Stimulated activated effector memory CD8-positive, alpha-beta T cell treated with anti-CD3 and anti-CD28 coated beads, Interleukin-12 subunit alpha, Interleukin-12 subunit beta, amount 100 ng/mL, for 72 hours (primary cell): ENCODE results near the gene FRY.
A peak's percentile ranks its signal among the peaks of the same experiment; 100 is the strongest.

ENCODE experiments used
- ATAC-seq: fragments of 150-1000 bp; cut with Tn5 transposase; 2 replicates; pipeline ENCODE4 v1.10.0; 2021
- DNase-seq, 2 donors: peaks; one replicate each; pipeline ENCODE4 v3.0.0; 2021 to 2022; ENCODE audit warnings: low spot score in 2 of 2
- H3K27ac Mint-ChIP-seq: one replicate; pipeline ENCODE4 v1.8.0; 2022; ENCODE audit warnings: mild to moderate bottlenecking, mixed read lengths
- H3K36me3 Mint-ChIP-seq: one replicate; pipeline ENCODE4 v1.8.0; 2022; ENCODE audit warnings: mild to moderate bottlenecking, mixed read lengths
- H3K4me1 Mint-ChIP-seq: one replicate; pipeline ENCODE4 v1.8.0; 2022; ENCODE audit warnings: mixed read lengths
- H3K4me3 Mint-ChIP-seq: one replicate; pipeline ENCODE4 v1.8.0; 2022; ENCODE audit warnings: mild to moderate bottlenecking, mixed read lengths
- H3K9me3 Mint-ChIP-seq: one replicate; pipeline ENCODE4 v1.8.0; 2022; ENCODE audit warnings: mixed read lengths

FRY gene

DNA sequence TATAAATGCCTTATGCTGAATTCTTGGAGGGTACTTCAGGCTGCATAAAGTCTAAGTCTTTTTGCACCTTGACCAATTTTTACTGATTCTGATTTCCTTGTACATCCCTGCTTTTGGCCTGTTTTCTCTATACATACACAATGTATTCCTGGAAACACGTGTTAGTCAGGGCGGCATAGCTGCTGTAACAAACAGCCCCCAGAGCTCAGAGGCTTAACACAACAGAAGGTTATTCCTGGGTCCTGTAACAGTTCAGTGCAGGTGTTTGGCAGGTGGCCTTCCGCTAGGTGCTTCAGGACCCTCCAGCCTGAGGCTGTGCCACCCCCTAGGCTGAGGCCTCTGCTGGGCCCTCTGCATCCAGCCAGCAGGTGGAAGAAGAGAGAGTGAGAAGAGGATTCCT, 200.7 kb downstream of the FRY start:
- Mint-ChIP-seq H3K4me1 (no peaks in the 10 kb centered on the region), H3K4me3 (no peak overlapping the region), H3K9me3 (no peaks in the 10 kb centered on the region), H3K36me3 (no peaks in the 10 kb centered on the region), H3K27ac (no peak overlapping the region)
- DNase-seq: no peak
- ATAC-seq: no peak

DNA sequence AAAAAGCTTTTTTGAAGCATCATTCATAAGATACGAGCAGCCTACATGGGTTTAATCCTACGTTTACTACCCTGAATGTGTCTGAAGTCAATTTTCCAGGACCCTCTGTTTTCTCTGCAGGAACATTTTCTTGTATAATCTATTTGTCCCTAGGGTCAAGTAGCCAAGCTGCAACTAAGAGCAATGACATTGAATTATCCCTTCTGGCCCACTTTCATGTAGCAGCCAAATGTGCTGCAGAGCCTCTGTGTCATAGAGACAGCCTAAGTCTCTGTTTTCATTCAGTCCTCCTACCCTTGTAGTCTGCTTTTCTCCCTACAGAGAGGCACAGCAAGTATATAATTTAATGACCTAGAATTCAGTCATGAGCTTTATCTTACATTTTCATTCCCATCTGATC, 201.5 kb downstream of the FRY start:
- no peaks in the 10 kb centered on the region for H3K9me3 Mint-ChIP-seq
- no peak overlapping the region for H3K27ac Mint-ChIP-seq
- ATAC-seq: no peak

DNA sequence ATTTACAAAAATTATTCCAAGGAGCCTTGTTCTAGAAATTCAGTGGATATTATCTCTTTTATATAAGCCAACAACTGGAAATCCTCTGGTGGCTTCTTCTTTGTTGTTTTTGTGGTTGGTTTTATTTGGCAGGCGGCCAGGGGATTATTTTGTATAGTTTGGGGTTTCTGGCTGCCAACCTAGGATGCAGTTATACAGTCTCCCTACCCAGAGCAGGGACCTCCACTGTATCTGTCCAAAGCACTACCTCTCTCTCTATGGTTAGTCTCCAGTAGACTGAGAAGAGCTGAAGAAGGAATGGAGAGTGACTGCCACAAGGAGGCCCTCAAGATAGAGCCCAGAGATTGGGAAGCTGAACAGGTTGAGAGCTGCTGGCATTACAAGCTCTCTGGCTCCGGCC, 203.3 kb downstream of the FRY start:
- no peak for DNase-seq

More for the DNA sequence above, 201.5 kb downstream of the FRY start:
- no peak for DNase-seq
- Mint-ChIP-seq H3K4me1 (no peaks in the 10 kb centered on the region), H3K4me3 (no peak overlapping the region), H3K36me3 (no peaks in the 10 kb centered on the region)

GRCh38 chr13:32237681-32238080, 206.1 kb downstream of the FRY start:
- Mint-ChIP-seq H3K9me3 (no peaks in the 10 kb centered on the region), H3K4me1 (no peaks in the 10 kb centered on the region), H3K4me3 (no peak overlapping the region), H3K36me3 (no peaks in the 10 kb centered on the region), H3K27ac (no peak overlapping the region)
- ATAC-seq (no peak), DNase-seq (no peak)

More for the DNA sequence above, 203.3 kb downstream of the FRY start:
- Mint-ChIP-seq H3K36me3 (no peaks in the 10 kb centered on the region), H3K4me1 (no peaks in the 10 kb centered on the region), H3K9me3 (no peaks in the 10 kb centered on the region), H3K27ac (peak overlapping the region; percentile 26), H3K4me3 (no peak overlapping the region)
- ATAC-seq: peak; percentile 48

GRCh38 chr13:32243695-32244094, 212.1 kb downstream of the FRY start:
- ATAC-seq (no peak), DNase-seq (no peak)
- Mint-ChIP-seq H3K36me3 (no peaks in the 10 kb centered on the region), H3K4me1 (no peaks in the 10 kb centered on the region), H3K4me3 (no peak overlapping the region), H3K9me3 (no peaks in the 10 kb centered on the region), H3K27ac (no peak overlapping the region)

- no peaks in the 10 kb centered on the region for H3K9me3 Mint-ChIP-seq
- no peaks in the 10 kb centered on the region for H3K4me1 Mint-ChIP-seq
- no peaks in the 10 kb centered on the region for H3K36me3 Mint-ChIP-seq
- no peak overlapping the region for H3K4me3 Mint-ChIP-seq
- no peak for ATAC-seq
- DNase-seq: no peak
- H3K27ac Mint-ChIP-seq: no peak overlapping the region
Observed at GRCh38 chr13:32245555-32245954, 214.0 kb downstream of the FRY start.

DNA sequence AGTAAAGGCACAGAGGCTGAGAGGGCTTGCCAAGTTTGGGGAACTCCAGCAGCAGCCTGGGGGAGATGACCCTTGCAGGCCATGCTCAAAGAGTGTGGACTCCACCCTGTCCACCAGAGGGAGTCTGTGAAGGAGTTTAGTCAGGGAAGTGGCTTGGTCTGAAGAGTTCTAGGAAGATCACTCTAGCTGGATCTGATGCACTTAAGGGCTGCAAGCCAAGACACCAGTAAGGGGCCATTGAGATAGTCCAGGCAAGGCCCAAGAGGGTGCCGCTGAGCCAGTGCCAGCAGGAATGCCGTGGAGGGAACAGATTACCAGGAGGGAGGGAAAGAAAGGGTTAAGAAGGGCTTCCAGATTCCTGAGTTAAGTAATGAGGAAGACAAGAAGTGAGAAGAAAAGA, 214.9 kb downstream of the FRY start:
- peak; percentile 90 for ATAC-seq
- peak; percentile 21 to 59 for DNase-seq
- Mint-ChIP-seq H3K9me3 (no peaks in the 10 kb centered on the region), H3K27ac (no peak overlapping the region), H3K4me3 (no peak overlapping the region), H3K36me3 (no peaks in the 10 kb centered on the region), H3K4me1 (no peaks in the 10 kb centered on the region)

GRCh38 chr13:32247887-32248286, 216.3 kb downstream of the FRY start:
- no peak overlapping the region for H3K27ac Mint-ChIP-seq
- no peaks in the 10 kb centered on the region for H3K36me3 Mint-ChIP-seq

DNA sequence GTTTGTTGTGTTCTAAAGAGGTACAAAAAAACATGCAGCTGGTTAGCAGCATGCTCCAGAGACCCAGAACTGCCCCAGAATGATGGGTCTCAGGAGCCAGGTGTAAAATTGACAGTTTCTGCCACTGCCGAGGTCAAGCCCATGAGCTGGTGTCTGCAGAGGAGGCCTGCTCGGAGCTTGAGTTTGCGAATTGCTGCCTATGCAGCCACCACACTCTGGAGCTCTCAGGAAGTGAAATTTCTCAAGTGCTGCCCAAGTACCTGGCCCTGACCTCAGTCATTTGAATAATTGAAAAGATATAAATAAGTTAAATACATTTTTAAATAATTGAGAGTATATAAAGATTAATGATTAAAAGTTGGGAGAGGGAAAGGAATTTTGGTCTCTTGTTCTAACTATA, 217.2 kb downstream of the FRY start:
- Mint-ChIP-seq H3K9me3 (no peaks in the 10 kb centered on the region), H3K36me3 (peaks cover 2% of the 10 kb centered on the region), H3K27ac (no peak overlapping the region), H3K4me3 (no peak overlapping the region), H3K4me1 (no peaks in the 10 kb centered on the region)
- no peak for DNase-seq
- no peak for ATAC-seq

More at GRCh38 chr13:32247887-32248286, 216.3 kb downstream of the FRY start:
- DNase-seq: no peak
- no peak for ATAC-seq
- no peak overlapping the region for H3K4me3 Mint-ChIP-seq
- H3K9me3 Mint-ChIP-seq: no peaks in the 10 kb centered on the region
- H3K4me1 Mint-ChIP-seq: no peaks in the 10 kb centered on the region

DNA sequence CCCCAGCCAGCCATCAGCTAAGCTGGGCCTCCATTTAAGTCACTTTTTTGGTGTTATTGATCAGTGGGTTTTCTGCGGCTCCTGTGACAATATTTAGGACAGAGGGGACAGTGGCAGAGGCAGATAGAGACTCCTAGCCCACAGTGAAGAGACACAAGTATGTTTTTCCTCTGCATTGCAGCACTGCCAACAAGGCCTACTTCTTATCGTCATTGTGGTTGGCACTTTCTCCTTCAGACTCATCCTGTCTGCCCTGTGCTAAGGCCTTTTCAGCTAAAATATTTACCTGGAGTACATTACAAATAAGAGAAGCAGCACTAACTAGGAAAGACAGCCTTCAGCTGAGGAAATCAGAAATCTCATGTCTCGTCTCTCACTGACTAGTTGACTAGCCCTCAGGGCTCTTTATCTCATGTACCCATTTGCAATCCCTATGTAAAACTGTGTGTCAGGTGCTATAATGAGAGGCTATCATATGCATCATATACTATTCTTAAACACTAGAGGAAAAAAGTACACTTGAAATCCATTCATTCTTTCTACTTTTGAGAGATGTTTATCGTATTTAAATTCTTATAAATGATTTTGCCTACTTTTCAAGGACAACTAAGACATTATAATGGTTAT, 221.4 kb downstream of the FRY start:
- H3K9me3 Mint-ChIP-seq: no peaks in the 10 kb centered on the region
- no peak overlapping the region for H3K4me3 Mint-ChIP-seq
- ATAC-seq: peak; percentile 72
- H3K27ac Mint-ChIP-seq: no peak overlapping the region
- peaks cover 5% of the 10 kb centered on the region for H3K36me3 Mint-ChIP-seq
- DNase-seq: no peak
- H3K4me1 Mint-ChIP-seq: no peaks in the 10 kb centered on the region

DNA sequence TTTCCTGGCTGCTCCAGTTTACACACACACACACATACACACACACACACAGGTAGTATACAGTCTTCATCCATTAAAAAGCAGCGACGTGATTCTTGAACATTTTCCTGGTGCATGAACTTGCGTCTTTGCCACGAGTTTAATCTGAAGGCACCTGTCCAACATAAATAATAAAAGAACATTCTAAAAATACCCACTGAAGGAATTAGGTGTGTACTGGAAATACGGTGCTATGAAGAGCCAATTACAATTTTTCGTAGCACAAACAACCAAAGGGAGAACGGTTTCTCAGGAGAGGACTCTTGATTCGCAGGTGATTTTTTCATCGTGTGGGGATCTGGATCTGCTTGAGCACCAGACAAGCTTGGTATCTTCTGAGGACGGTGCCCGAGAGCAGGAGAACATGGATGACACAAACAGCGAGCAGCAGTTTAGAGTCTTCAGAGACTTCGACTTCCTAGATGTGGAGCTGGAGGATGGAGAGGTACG, 222.4 kb downstream of the FRY start:
- Mint-ChIP-seq H3K4me1 (no peaks in the 10 kb centered on the region), H3K36me3 (peaks cover 5% of the 10 kb centered on the region), H3K27ac (no peak overlapping the region), H3K9me3 (no peaks in the 10 kb centered on the region), H3K4me3 (no peak overlapping the region)
- ATAC-seq (no peak), DNase-seq (no peak)

DNA sequence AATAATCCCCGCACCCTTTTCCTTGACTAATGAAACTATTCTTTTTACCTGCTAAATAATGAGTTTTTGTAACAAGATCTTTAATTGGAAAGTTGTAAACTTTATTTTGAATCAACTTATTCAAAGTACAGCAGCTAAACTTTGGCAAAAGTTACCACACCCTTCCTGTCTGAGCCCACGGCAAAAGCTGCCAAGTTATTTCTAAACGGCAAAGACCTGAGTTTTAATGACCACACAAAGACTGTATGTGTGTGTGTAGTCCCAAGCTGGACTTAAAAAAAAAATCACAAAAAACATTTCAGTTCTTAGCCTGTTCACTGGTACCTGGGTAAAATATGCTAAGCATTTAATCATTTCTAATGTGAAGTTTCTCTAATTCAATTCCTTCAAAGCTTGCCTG, 222.8 kb downstream of the FRY start:
- ATAC-seq: no peak
- Mint-ChIP-seq H3K9me3 (no peaks in the 10 kb centered on the region), H3K27ac (no peak overlapping the region), H3K36me3 (peaks cover 5% of the 10 kb centered on the region), H3K4me1 (no peaks in the 10 kb centered on the region), H3K4me3 (no peak overlapping the region)
- DNase-seq: no peak

- H3K4me1 Mint-ChIP-seq: no peaks in the 10 kb centered on the region
- peaks cover 5% of the 10 kb centered on the region for H3K36me3 Mint-ChIP-seq
- DNase-seq: no peak
- no peak overlapping the region for H3K27ac Mint-ChIP-seq
- no peak for ATAC-seq
- H3K4me3 Mint-ChIP-seq: no peak overlapping the region
- H3K9me3 Mint-ChIP-seq: no peaks in the 10 kb centered on the region
Observed at GRCh38 chr13:32254916-32255723, 223.5 kb downstream of the FRY start.

DNA sequence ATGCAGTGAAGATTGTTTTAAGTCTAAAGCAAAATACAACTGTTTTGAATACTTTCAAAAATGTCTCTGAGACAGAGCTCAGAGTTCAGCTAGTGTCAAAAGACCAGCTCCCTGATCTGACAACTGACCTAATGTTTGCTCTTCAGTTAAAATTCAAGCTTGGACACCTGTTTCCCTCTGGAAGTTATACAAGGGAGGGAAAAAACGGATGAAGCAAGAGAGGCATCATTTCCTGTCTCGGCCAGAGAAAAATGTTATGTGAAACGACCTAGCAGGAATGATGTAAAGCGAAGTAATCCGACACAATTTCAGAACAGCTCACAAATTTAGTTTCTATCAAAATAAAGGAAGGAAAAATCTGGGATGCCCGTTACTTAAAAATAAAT, 224.1 kb downstream of the FRY start:
- H3K27ac Mint-ChIP-seq: no peak overlapping the region
- no peaks in the 10 kb centered on the region for H3K9me3 Mint-ChIP-seq
- H3K4me1 Mint-ChIP-seq: no peaks in the 10 kb centered on the region
- ATAC-seq (no peak), DNase-seq (no peak)
- no peak overlapping the region for H3K4me3 Mint-ChIP-seq
- H3K36me3 Mint-ChIP-seq: peaks cover 5% of the 10 kb centered on the region

GRCh38 chr13:32256243-32256642, 224.7 kb downstream of the FRY start:
- H3K36me3 Mint-ChIP-seq: peaks cover 5% of the 10 kb centered on the region
- ATAC-seq (no peak), DNase-seq (no peak)
- no peaks in the 10 kb centered on the region for H3K9me3 Mint-ChIP-seq
- H3K4me3 Mint-ChIP-seq: no peak overlapping the region
- no peaks in the 10 kb centered on the region for H3K4me1 Mint-ChIP-seq
- H3K27ac Mint-ChIP-seq: no peak overlapping the region

DNA sequence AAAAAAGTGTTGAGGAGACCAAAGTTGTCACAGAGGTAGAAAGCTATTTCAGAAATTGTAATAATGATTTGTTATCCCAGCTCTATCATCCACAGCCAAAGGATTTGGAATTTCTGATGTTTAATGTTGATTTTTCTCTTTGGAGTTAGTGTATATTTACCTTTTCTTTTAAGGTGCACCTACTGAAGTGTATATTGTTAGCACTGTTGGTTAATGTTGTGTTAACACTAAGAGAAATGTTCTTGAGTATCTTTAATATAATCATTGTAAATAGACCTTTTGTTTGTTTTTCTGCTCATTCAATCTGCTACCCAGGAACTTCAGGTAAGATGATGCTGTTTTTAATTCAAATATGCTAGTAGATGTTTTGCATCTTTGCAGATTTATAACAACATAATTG, 226.1 kb downstream of the FRY start:
- no peaks in the 10 kb centered on the region for H3K9me3 Mint-ChIP-seq
- ATAC-seq (no peak), DNase-seq (no peak)
- H3K36me3 Mint-ChIP-seq: peaks cover 5% of the 10 kb centered on the region
- H3K4me3 Mint-ChIP-seq: no peak overlapping the region
- no peak overlapping the region for H3K27ac Mint-ChIP-seq
- H3K4me1 Mint-ChIP-seq: no peaks in the 10 kb centered on the region
